HG02970 (cell line): ENCODE data around the gene SPTB.

Source experiments
- ATAC-seq: cut with Tn5 transposase; IDR thresholded peaks from one replicate; pipeline ENCODE4 v1.9.1; 2021; ENCODE audit warnings: mild to moderate bottlenecking, moderate library complexity, moderate number of reproducible peaks; ENCODE audit not compliant: unreplicated experiment, low FRiP score

SPTB gene

GRCh38 chr14:64757601-64758000 lies 122.1 kb downstream of the SPTB start:
- ATAC-seq, result no peak

- no peak for ATAC-seq
These were observed 123.0 kb downstream of the SPTB start for GRCh38 chr14:64756712-64757111.

- no peak for ATAC-seq
These were observed 123.9 kb downstream of the SPTB start for GRCh38 chr14:64755781-64756221.

- no peak for ATAC-seq
These were observed 125.0 kb downstream of the SPTB start for GRCh38 chr14:64754685-64755084.

DNA sequence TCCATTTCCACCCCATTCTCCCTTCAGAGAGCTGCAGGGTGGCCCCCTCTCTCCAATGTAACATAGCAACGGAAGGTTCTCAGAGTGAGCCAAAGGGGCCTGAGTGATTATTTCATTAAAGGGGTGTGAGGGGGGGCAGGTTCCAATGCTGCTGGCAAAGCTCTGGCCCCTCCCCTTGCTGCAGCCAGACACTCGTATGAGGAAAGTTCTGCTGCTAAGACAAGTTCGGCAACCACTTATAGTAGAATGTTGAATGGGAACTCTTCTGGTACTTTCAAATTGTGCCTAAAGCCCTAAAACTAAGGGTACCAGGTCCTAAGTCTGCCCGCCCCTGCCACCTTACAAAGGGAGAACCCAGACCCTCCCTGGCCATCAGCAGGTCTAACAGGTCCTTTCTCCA lies 125.7 kb downstream of the SPTB start:
- no peak for ATAC-seq

GRCh38 chr14:64753374-64753773 lies 126.3 kb downstream of the SPTB start:
- ATAC-seq, result no peak

DNA sequence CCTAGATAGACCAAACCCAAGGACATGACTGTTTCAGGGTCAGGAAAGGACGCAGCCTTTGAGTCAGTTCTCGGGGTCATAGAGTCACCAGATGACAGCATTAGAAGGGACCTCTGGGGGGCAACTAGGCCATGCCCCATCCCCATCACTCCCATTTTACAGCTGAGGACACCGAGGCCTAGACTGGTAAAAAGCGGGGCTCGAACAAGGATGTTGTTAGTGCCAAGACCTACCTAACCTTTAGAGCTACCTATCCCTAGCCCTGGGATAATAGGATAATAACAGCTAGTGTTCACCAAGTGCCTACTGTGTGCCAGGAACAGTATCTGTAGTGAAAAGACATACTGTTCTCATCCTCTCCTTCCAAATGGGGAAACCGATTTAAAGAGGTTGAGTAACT lies 126.8 kb downstream of the SPTB start:
- ATAC-seq, result no peak

- ATAC-seq, result no peak
These were observed 130.6 kb downstream of the SPTB start for GRCh38 chr14:64748995-64749714.

DNA sequence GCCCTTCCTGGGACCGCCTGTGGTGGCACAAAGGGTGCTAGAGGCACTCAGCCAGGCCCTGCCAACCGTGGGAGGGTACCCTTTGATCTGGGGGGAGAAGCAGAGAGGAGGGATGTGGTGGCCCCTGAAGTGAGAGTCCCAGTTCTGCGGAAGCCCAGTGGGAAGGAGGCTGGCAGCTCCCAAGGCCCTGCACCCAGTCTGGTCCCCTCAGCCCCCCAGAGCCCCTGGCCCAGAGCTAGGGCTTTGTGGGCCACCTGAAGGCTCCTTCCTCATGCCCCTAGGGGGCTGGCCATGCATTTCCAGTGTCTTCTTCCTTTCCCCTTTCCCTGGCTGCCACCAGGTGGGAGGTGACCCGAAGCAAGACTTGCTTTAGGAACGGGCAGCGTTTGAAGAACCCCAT lies 131.2 kb downstream of the SPTB start:
- ATAC-seq, result no peak

- ATAC-seq, result no peak
These were observed 132.4 kb downstream of the SPTB start for GRCh38 chr14:64747327-64747726.

DNA sequence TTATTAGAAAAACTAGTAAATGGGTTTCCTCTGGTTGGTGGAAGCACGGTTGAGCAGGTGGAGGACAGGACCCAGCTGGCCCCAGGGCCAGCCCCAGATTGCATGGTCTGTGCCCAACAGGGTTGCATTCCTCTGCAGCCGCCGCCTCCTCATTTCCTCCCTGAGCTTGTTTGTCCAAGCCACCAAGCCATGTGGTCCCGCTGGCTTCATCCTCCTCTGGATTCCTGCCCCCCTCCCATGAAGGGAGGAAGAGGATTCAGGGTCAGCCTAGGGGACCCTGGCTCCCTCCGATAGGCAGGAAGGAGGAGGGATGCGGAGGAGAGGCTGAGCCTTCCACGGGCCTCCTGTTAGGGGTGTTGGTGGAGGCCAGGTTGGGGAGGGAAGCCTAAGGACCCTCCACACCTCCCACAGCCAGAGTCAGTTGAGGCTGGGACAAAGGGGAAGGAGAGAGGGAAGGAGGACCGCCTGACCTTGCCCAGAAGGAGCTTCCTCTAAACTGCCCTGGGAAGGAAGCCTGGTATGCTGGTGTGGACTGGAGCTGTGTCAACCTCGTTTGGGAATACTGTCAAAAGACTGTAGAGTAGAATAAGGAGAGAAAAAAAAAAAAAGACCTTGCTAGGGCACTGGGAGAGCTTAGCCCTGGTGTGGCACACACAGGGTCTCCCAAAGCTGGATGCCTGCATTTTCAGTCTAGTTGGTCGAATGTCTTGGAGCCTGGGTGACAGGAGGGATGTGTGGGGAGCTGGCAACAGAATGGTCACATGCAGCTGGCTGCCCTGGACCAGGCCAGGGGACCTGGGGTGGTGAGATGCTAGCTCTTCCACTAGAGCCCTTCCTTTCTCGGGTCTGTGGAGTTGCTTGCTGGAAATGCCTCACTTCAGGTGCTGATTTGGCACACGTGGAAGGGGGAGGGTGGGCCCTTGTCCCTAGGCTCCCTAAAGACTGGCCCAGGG lies 133.1 kb downstream of the SPTB start:
- ATAC-seq, result no peak

DNA sequence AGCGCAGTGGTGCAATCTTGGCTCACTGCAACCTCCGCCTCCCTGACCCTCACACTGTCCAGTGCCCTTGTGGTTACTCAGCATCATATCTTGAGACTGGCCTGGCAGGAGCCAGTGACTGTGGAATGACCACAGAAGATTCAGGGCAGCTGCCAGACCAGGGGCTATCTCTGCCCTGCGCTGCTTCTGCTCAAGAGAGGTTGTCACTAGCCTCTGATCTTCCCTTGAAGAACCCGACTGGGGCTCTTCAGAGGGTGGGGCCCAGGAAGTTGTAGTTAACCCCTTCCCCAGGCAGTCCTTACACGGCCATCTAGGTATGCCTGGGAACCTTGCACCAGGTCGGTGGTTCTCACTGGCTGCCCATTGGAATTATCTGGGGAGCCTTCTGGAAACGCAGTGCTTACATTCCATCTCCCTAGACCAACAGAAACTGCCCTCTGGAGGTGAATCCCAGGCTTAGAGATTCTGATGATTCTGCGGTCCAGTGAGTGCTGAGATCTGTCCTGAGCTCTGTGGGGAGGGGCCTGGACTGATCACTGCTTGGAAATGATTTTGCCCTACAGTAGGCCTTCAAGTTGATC lies 134.1 kb downstream of the SPTB start:
- no peak for ATAC-seq

DNA sequence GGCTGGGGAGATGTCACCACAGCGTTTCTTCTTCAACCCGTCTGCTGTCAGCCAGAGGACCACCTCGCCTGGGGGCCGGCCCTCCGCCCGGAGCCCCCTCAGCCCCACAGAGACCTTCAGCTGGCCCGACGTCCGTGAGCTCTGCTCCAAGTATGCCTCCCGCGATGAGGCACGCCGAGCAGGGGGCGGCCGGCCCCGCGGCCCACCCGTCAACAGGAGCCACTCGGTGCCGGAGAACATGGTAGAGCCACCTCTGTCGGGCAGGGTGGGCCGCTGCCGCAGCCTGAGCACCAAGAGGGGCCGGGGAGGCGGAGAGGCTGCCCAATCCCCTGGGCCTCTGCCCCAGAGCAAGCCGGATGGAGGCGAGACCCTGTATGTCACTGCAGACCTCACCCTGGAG lies 136.6 kb downstream of the SPTB start:
- ATAC-seq, result no peak

GRCh38 chr14:64741961-64742360 lies 137.7 kb downstream of the SPTB start:
- ATAC-seq, result no peak

- no peak for ATAC-seq
These were observed 138.5 kb downstream of the SPTB start for GRCh38 chr14:64741200-64741599.

- no peak for ATAC-seq
These were observed 141.4 kb downstream of the SPTB start for GRCh38 chr14:64738281-64738804.

- ATAC-seq, result no peak
These were observed 142.1 kb downstream of the SPTB start for GRCh38 chr14:64737391-64738280.

GRCh38 chr14:64736271-64737169 lies 143.2 kb downstream of the SPTB start:
- no peak for ATAC-seq

DNA sequence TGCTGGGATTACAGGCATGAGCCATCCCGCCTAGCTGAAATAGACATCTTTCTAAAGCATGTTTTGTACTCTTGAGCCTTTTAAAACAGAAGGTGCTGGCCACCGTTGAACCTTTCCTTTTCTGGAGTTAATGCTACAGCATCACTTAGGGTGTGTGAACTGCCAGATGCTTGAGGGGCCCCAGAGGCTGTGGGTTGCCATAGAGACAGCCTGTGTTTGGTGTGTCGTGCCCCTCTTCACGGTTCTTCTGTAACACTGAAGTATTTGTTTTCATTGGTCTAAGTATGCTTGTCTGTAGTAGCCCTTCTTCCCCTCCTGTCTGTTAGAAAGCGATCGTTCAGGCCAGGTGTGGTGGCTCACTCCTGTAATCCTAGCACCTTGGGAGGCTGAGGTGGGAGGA lies 144.7 kb downstream of the SPTB start:
- no peak for ATAC-seq
